Measurements from ENCODE around the gene SLC35B2. TPM values are rescaled to one million over a fixed set of nuclear protein-coding genes. Genes with fewer than 3 reads are reported as not detected.
A peak's percentile ranks its signal among the peaks of the same experiment; 100 is the strongest.

Gene SLC35B2
- total and polyA plus RNA-seq, 9 of the 15 experiments (the other 6 are each of a cell fraction or from before 2014, with no cell fraction given), result 14.5 to 59.1 (median 47.1) TPM

DNA sequence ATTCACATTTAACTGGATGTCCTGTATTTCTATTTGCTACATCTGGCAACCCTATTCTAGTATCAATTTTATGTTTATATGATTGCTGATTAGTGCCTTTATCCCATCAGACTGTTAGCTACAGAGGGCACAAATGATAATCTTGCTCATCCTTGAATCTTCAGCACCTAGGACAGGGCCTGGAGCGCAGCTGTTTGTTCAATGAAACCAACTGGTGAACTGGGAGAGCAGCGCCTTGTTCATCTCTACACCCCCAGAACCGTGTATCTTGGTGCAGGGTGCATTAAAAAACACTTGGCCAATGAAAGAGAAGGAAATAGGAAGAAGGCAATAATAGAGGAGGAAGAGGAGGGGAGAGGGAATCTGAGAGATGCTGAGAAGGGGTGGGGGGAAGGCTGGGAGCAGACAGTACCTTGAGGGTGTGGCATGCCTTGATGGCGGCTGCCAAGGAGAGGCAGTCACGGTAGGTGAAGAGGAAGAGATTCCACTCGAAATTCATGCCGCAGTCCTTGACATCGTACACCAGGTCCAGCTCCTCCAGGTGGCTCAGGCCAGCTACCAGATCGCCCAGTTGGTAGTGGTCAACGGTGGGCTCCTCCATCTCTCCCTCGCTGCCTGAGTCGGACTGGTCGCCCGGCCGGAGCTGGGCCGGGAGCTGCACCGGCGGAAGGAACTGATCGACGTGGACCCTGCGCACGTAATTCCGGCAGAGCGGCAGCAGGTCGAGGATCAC is 28.4 kb upstream of the SLC35B2 start (continued):
- TF ChIP-seq, protein P1, sequence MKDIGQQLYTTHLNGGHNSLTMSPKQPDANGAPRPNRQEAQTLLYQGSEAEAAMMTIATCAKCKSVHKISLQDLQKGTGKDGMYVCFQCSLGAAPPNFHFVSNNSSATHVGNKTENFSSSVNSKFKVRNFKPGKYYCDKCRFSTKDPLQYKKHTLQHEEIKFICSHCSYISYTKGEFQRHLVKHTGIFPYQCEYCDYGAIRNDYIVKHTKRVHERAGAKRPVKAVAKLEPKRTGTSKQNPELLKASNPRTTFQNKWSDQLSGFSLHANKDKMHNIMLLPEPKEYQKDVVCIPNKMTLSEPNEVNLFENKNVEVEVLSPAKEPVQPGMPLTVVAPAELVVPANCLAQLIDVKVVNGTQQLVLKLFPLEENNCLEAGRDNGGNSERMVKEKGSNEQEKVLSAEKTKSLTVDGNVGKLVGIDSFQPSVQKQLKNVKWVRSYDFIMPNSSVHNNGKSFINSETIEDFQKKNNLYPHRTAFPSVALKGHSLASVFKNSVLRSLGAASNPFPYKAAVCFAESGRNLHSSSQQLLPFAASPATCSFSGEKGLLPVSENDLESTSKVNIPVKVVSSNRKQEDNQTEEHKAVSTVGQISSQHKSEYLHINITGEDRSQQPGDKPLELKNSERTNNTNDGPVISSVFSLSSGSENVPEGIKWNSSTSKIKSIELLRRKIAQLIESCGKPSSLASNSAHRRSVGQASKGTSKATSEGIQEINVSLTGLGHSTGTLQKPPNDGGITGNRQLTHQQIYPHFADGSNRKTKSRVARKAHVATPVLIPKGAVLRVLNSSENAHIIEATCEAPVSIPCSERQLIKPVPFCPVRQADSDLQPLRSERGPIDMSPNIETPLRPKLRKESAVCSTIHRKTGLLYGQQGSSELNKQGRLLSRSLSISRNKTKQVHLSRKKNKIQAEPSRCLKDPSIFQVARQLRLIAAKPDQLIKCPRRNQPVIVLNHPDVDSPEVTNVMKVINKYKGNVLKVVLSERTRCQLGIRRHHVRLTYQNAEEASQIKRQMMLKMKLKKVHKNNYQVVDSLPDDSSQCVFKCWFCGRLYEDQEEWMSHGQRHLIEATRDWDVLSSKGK (CRISPR knock-in tag; IDR thresholded peaks at IDR 0.05), result no peak
- TF ChIP-seq TAL1 (IDR thresholded peaks at IDR 0.05), result no peak
- TF ChIP-seq TARDBP (IDR thresholded peaks at IDR 0.05), result no peak
- no peak for TF ChIP-seq STAT5B (CRISPR knock-in tag; IDR thresholded peaks at IDR 0.05)
- TF ChIP-seq SIN3A (IDR thresholded peaks at IDR 0.05; ENCODE audit: borderline replicate concordance in 2 of 2, control insufficient read depth in 1 of 2, low read depth in 2 of 2, low read length in 2 of 2), result peak; percentile 77 to 95; a peak in 3 of 4 replicates
- TF ChIP-seq, protein P2, sequence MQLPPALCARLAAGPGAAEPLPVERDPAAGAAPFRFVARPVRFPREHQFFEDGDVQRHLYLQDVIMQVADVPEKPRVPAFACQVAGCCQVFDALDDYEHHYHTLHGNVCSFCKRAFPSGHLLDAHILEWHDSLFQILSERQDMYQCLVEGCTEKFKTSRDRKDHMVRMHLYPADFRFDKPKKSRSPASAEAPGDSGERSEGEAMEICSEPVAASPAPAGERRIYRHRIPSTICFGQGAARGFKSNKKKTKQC (CRISPR knock-in tag; IDR thresholded peaks at IDR 0.05), result peak; percentile 30; the same call in 1 of the 2 replicates
- no peak for TF ChIP-seq SMARCE1 (IDR thresholded peaks at IDR 0.05)
- TF ChIP-seq JUND (IDR thresholded peaks at IDR 0.05; ENCODE audit: borderline replicate concordance, low read depth, low read length), result no peak
- no peak for TF ChIP-seq JUND (tag; IDR thresholded peaks at IDR 0.05; ENCODE audit: borderline replicate concordance, low read depth, low read length)
- peak; percentile 98 for TF ChIP-seq EHMT2 (IDR thresholded peaks at IDR 0.05)
- TF ChIP-seq SAP30 (IDR thresholded peaks at IDR 0.05; ENCODE audit: borderline replicate concordance, insufficient read depth, low read depth, low read length, poor library complexity, severe bottlenecking), result peak; percentile 29
- TF ChIP-seq MIER1 (IDR thresholded peaks at IDR 0.05; ENCODE audit: low read depth), result peak; percentile 98
- TF ChIP-seq ZNF766 (CRISPR knock-in tag; conservative IDR thresholded peaks at IDR 0.05), result peak; percentile 70
- TF ChIP-seq ZEB2 (IDR thresholded peaks at IDR 0.05), result no peak
- TF ChIP-seq PPARD (CRISPR knock-in tag; IDR thresholded peaks at IDR 0.05), result no peak
- TF ChIP-seq L3MBTL2 (IDR thresholded peaks at IDR 0.05), result no peak
- no peak for TF ChIP-seq PTBP1 (IDR thresholded peaks at IDR 0.05; ENCODE audit: low read depth, low read length)
- no peak for TF ChIP-seq FOS (IDR thresholded peaks at IDR 0.05; ENCODE audit: extremely low read depth, insufficient read length)
- TF ChIP-seq, protein P3, sequence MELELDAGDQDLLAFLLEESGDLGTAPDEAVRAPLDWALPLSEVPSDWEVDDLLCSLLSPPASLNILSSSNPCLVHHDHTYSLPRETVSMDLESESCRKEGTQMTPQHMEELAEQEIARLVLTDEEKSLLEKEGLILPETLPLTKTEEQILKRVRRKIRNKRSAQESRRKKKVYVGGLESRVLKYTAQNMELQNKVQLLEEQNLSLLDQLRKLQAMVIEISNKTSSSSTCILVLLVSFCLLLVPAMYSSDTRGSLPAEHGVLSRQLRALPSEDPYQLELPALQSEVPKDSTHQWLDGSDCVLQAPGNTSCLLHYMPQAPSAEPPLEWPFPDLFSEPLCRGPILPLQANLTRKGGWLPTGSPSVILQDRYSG (tag; conservative IDR thresholded peaks at IDR 0.05; ENCODE audit: low read depth), result peak; percentile 79; the same call in 1 of the 2 replicates

Measured in K562 (cell line).